Trophoblast cell (in vitro differentiated cells and primary cell): ENCODE results near the gene COL4A1. TPM values are rescaled to one million over a fixed set of nuclear protein-coding genes. Genes with fewer than 3 reads are reported as not detected.
A peak's percentile ranks its signal among the peaks of the same experiment; 100 is the strongest.

ENCODE experiments used
- DNase-seq, 2 donors: peaks; one replicate each; pipeline ENCODE4 v3.0.0-alpha.2; 2016
- H2AFZ ChIP-seq: 2 replicates; pipeline ENCODE4 v1.6.1; 2013; ENCODE audit warnings: low read length, moderate library complexity, mild to moderate bottlenecking; ENCODE audit not compliant: insufficient read depth, poor library complexity
- H2AK5ac ChIP-seq: 2 replicates; pipeline ENCODE4 v1.6.1; 2013; ENCODE audit warnings: mild to moderate bottlenecking, low read length
- H2BK120ac ChIP-seq: 2 replicates; pipeline ENCODE4 v1.6.1; 2013; ENCODE audit warnings: low read length, mild to moderate bottlenecking, moderate library complexity; ENCODE audit not compliant: insufficient read depth, poor library complexity
- H2BK12ac ChIP-seq: 2 replicates; pipeline ENCODE4 v1.6.1; 2013; ENCODE audit warnings: mild to moderate bottlenecking, low read length, moderate library complexity
- H2BK5ac ChIP-seq: 2 replicates; pipeline ENCODE4 v1.6.1; 2013; ENCODE audit warnings: low read length, low read depth, moderate library complexity, mild to moderate bottlenecking; ENCODE audit not compliant: poor library complexity
- H3K14ac ChIP-seq: 2 replicates; pipeline ENCODE4 v1.6.1; 2013; ENCODE audit warnings: mild to moderate bottlenecking, low read length
- H3K18ac ChIP-seq: 2 replicates; pipeline ENCODE4 v1.6.1; 2013; ENCODE audit warnings: mild to moderate bottlenecking, low read length
- H3K23ac ChIP-seq: 2 replicates; pipeline ENCODE4 v1.6.1; 2013; ENCODE audit warnings: low read length
- H3K27ac ChIP-seq: 2 replicates; pipeline ENCODE4 v1.5.1; 2013; ENCODE audit warnings: low read depth, mild to moderate bottlenecking, inconsistent platforms, low read length, moderate library complexity
- H3K27me3 ChIP-seq: 2 replicates; pipeline ENCODE4 v1.6.1; 2013; ENCODE audit warnings: inconsistent platforms, mild to moderate bottlenecking, low read length, moderate library complexity; ENCODE audit not compliant: insufficient read depth
- H3K36me3 ChIP-seq, 2 experiments: 1 replicate in 1 of 2; 2 replicates in 1 of 2; pipeline ENCODE4 v1.6.1; 2013; ENCODE audit warnings: low read length in 2 of 2, mild to moderate bottlenecking in 2 of 2, moderate library complexity in 1 of 2; ENCODE audit not compliant: insufficient read depth in 2 of 2, control insufficient read depth in 1 of 2
- H3K4ac ChIP-seq: 2 replicates; pipeline ENCODE4 v1.6.1; 2013; ENCODE audit warnings: low read depth, mild to moderate bottlenecking, low read length, moderate library complexity
- H3K4me1 ChIP-seq, 2 experiments: 1 replicate in 1 of 2; 2 replicates in 1 of 2; pipeline ENCODE4 v1.6.1; 2013; ENCODE audit warnings: low read length in 2 of 2, mild to moderate bottlenecking in 2 of 2, moderate library complexity in 1 of 2; ENCODE audit not compliant: insufficient read depth in 2 of 2, control insufficient read depth in 1 of 2
- H3K4me2 ChIP-seq: 2 replicates; pipeline ENCODE4 v1.6.1; 2013; ENCODE audit warnings: inconsistent platforms, mild to moderate bottlenecking, low read length, moderate library complexity
- H3K4me3 ChIP-seq: 2 replicates; pipeline ENCODE4 v1.5.1; 2013; ENCODE audit warnings: mild to moderate bottlenecking, low read depth, low read length, inconsistent platforms
- H3K79me1 ChIP-seq: one replicate; pipeline ENCODE4 v1.6.1; 2013; ENCODE audit warnings: low read length
- H3K79me2 ChIP-seq: 2 replicates; pipeline ENCODE4 v1.6.1; 2013; ENCODE audit warnings: low read length, mild to moderate bottlenecking; ENCODE audit not compliant: control insufficient read depth, insufficient read depth, poor library complexity
- H3K9ac ChIP-seq: 2 replicates; pipeline ENCODE4 v1.6.1; 2013; ENCODE audit warnings: mild to moderate bottlenecking, low read length
- H3K9me3 ChIP-seq: 2 replicates; pipeline ENCODE4 v1.6.1; 2013; ENCODE audit warnings: low read depth, mild to moderate bottlenecking, control low read depth, inconsistent platforms, low read length; ENCODE audit not compliant: insufficient read depth
- H4K12ac ChIP-seq: 2 replicates; pipeline ENCODE4 v1.6.1; 2013; ENCODE audit warnings: low read depth, mild to moderate bottlenecking, low read length, moderate library complexity
- H4K8ac ChIP-seq: 2 replicates; pipeline ENCODE4 v1.6.1; 2013; ENCODE audit warnings: low read depth, mild to moderate bottlenecking, low read length, moderate library complexity
- H4K91ac ChIP-seq: one replicate; pipeline ENCODE4 v1.6.1; 2013; ENCODE audit warnings: low read depth, mild to moderate bottlenecking, low read length, moderate library complexity
- WGBS: extraction: QIAGEN DNeasy Blood & Tissue Kit; methylation state at CpG from one replicate; pipeline ENCODE4 v1.1.7; 2013; ENCODE audit warnings: missing lambda C conversion rate; ENCODE audit not compliant: insufficient read length, insufficient coverage; ENCODE audit errors: extremely low coverage; 5-methylcytosine and 5-hydroxymethylcytosine counted together
- polyA plus RNA-seq: library from polyadenylated mRNA; stranded (reverse); fragments of 200-250 nt; gene quantifications from 2 replicates; pipeline ENCODE4 v1.2.3, GENCODE V29; 2013

Gene COL4A1
- 445 and 497 TPM in 2 replicates for polyA plus RNA-seq

DNA sequence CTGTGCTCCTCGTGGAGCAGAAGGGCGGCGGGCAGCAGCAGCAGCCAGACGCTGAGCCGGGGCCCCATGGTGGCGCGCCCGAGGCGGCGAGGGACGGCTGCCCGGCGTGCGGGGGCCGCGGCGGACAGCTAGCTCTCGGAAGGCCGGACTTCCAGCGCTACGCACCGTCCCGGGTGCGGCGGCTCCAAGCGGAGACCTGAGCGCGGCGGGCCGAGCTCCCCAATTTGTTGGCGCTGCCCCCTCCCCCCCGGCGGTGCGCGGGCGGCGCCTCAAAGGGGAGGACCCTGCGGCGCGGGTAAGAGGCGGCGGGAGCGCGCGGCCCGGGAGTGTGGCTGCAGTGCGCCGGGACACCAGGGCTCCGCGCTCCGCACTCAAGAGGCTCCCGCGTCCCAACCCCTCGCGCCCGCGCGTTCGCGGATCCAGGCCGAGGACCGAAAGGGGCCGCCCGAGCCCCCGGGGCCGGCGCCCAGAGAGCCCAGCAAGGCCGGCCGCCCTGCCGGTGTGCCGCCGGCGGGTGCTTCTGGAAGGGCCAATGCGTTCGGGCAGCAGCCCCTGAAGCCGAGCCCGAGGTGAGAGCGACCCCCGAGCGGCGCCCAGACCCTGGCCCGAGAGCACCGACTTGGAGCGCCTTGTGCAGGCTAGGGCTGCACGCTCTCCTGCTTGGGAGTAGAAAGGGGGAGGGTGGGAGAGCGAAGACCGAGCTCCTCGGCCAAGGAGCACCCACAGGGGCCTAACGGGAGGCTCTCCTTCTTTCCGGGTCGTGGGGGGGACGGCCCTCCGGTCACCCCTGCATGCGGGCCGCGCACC is at the start of gene COL4A1, which contains the start of gene COL4A2:
TSS of gene COL4A1 (minus strand) at position 198 of the 807 bp plus-strand sequence. CDS start at position 68, 130 bp downstream.
TSS of gene COL4A2 (plus strand) at position 325 of the 807 bp plus-strand sequence. CDS start 620 bp downstream, outside the sequence.
- H3K79me1 ChIP-seq = peaks cover 45% of the 10 kb centered on the region
- H2BK12ac ChIP-seq = peak within 1 kb of the TSS; percentile 47
- peak within 1 kb of the TSS; percentile 49 for H4K12ac ChIP-seq
- H3K9ac ChIP-seq = peak within 1 kb of the TSS; percentile 94
- H3K79me2 ChIP-seq = peaks cover 43% of the 10 kb centered on the region
- H3K4ac ChIP-seq = peak within 1 kb of the TSS; percentile 84
- peaks cover 18 to 35% of the 10 kb centered on the region in 2 experiments for H3K36me3 ChIP-seq
- peak within 1 kb of the TSS; percentile 78 for H4K91ac ChIP-seq
- no peaks in the 10 kb centered on the region for H3K27me3 ChIP-seq
- H3K27ac ChIP-seq = peak within 1 kb of the TSS; percentile 66
- no CpG with 5 or more reads among the region's 96 CpGs for WGBS
- DNase-seq = peak; percentile 25 to 69
- peak within 1 kb of the TSS; percentile 60 for H2BK120ac ChIP-seq
- H2BK5ac ChIP-seq = peak within 1 kb of the TSS; percentile 93
- H3K9me3 ChIP-seq = no peaks in the 10 kb centered on the region
- H3K4me3 ChIP-seq = peak within 1 kb of the TSS; percentile 93
- H3K18ac ChIP-seq = peak within 1 kb of the TSS; percentile 81
- peak within 1 kb of the TSS; percentile 74 for H2AFZ ChIP-seq
- peak within 1 kb of the TSS; percentile 64 for H4K8ac ChIP-seq
- H3K23ac ChIP-seq = peak within 1 kb of the TSS; percentile 18
- H2AK5ac ChIP-seq = peak within 1 kb of the TSS; percentile 63
- H3K14ac ChIP-seq = peak within 1 kb of the TSS; percentile 89
- H3K4me2 ChIP-seq = peak within 1 kb of the TSS; percentile 72
- H3K4me1 ChIP-seq = peaks cover 34 to 43% of the 10 kb centered on the region in 2 experiments

DNA sequence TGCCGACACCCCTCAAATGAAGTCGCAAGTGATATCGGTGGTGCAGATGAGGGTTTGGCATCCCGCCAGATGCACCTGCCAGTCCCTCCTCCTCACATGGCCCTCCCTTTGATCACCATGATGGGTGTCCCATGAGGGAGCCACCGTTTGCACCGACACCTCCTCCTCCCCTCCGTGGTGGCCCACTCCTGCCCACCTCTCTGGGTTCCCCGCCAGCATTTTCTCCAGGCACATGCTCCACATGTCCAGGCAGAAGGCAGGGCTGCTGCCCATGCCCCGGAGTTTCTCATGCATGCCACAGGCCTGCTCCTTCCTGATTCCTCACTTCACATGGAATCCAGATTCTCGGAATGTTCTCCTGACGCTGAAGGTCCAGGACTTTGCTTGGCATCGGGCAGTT is 49.4 kb upstream of the COL4A1 start:
- Histone ChIP-seq H3K4me1 (peaks cover 17 to 34% of the 10 kb centered on the region in 2 experiments), H3K18ac (peak overlapping the region; percentile 22), H3K9me3 (no peaks in the 10 kb centered on the region), H2AK5ac (no peak overlapping the region), H2BK12ac (no peak overlapping the region), H4K91ac (no peak overlapping the region), H3K9ac (no peak overlapping the region), H2BK5ac (no peak overlapping the region), H2BK120ac (no peak overlapping the region), H3K27me3 (no peaks in the 10 kb centered on the region), H3K4me3 (no peak overlapping the region), H3K79me2 (peaks cover 4% of the 10 kb centered on the region), H3K4ac (no peak overlapping the region), H3K79me1 (peaks cover 7% of the 10 kb centered on the region), H3K27ac (no peak overlapping the region), H3K14ac (no peak overlapping the region), H3K36me3 (peaks cover 15 to 29% of the 10 kb centered on the region in 2 experiments), H3K23ac (no peak overlapping the region), H3K4me2 (no peak overlapping the region), H4K8ac (no peak overlapping the region), H4K12ac (no peak overlapping the region), H2AFZ (no peak overlapping the region)
- peak in 1 of 2 donors; percentile 54 for DNase-seq
- no CpG with 5 or more reads among the region's 12 CpGs for WGBS

DNA sequence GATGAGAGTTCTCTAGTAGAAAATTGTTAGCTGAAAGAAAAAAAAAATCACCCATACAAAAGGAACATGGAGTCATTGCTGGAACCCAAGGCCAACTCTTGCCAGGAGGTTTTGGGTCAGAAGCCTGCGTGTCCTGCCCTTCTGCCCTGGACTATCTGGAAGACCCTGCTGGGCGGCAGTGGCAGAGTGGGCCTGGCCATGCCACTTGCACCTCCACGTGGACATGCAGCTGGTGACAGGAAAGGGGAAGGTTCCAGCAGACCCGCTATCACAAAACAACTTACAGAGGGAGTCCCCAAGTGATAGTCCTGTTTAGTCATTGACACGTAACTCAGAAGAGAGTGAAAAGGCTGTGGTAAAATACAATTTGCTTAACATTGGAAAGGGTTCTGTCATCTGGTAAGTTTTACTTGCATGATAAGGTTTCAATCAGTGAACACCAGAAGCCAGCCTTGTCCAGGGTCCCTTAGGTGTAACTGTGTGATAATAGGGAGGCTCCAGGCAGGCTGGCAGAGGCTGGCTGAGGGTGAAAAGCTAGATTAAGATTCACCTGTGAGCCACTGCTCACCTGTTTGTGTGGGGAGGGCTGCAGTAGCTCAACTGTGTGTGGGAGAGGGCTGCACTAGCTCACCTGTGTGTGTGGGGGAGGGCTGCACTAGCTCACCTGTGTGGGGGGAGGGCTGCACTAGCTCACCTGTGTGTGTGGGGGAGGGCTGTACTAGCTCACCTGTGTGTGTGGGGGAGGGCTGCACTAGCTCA is 47.9 kb upstream of the COL4A1 start:
- Histone ChIP-seq H3K18ac (peak overlapping the region; percentile 8), H2BK5ac (no peak overlapping the region), H3K79me1 (peaks cover 14% of the 10 kb centered on the region), H3K4me1 (peaks cover 24 to 41% of the 10 kb centered on the region in 2 experiments), H2AFZ (no peak overlapping the region), H2BK120ac (no peak overlapping the region), H3K27ac (no peak overlapping the region), H3K4me2 (no peak overlapping the region), H3K9me3 (no peaks in the 10 kb centered on the region), H2AK5ac (no peak overlapping the region), H3K9ac (no peak overlapping the region), H2BK12ac (no peak overlapping the region), H4K12ac (no peak overlapping the region), H4K8ac (no peak overlapping the region), H3K4me3 (no peak overlapping the region), H3K36me3 (peaks cover 10 to 24% of the 10 kb centered on the region in 2 experiments), H3K4ac (no peak overlapping the region), H3K23ac (no peak overlapping the region), H3K14ac (no peak overlapping the region), H4K91ac (no peak overlapping the region), H3K27me3 (no peaks in the 10 kb centered on the region), H3K79me2 (peaks cover 6% of the 10 kb centered on the region)
- DNase-seq = no peak
- WGBS = no CpG with 5 or more reads among the region's 5 CpGs

DNA sequence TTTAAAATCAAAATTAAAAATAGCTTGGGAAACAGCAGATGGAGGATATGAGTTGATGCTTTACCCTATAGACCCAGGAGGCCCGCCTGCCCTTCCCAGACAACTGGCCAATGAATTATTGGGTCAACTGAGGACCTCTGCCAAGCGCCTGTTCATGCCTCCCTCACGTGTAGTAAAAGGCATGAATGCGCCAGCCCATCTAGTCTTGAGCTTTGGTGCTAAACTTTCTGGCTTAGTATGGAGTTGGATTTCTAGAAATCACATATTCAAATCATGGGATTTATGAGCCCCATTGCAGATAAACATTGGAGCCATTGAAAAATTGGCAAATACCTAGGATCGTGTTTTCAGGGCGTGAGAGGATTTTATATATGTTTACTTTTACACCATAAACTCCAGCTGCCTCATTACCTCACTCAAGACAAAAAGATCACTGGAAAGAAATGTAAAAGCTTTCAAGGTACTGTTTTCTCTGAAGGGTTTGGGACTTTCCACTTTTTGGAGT is 47.2 kb upstream of the COL4A1 start:
- no peaks in the 10 kb centered on the region for H3K27me3 ChIP-seq
- no peak overlapping the region for H2AFZ ChIP-seq
- no peak overlapping the region for H3K4ac ChIP-seq
- H3K14ac ChIP-seq = no peak overlapping the region
- H3K9ac ChIP-seq = no peak overlapping the region
- H3K18ac ChIP-seq = no peak overlapping the region
- no peak overlapping the region for H3K4me2 ChIP-seq
- H2BK12ac ChIP-seq = no peak overlapping the region
- H3K79me2 ChIP-seq = peaks cover 6% of the 10 kb centered on the region
- H3K9me3 ChIP-seq = no peaks in the 10 kb centered on the region
- WGBS = no CpG with 5 or more reads among the region's 6 CpGs
- peaks cover 10 to 23% of the 10 kb centered on the region in 2 experiments for H3K36me3 ChIP-seq
- no peak overlapping the region for H4K91ac ChIP-seq
- H2BK5ac ChIP-seq = no peak overlapping the region
- no peak overlapping the region for H3K23ac ChIP-seq
- no peak overlapping the region for H4K8ac ChIP-seq
- H2BK120ac ChIP-seq = no peak overlapping the region
- no peak for DNase-seq
- H3K4me1 ChIP-seq = peaks cover 26 to 41% of the 10 kb centered on the region in 2 experiments
- H4K12ac ChIP-seq = no peak overlapping the region
- no peak overlapping the region for H2AK5ac ChIP-seq
- no peak overlapping the region for H3K27ac ChIP-seq
- peaks cover 18% of the 10 kb centered on the region for H3K79me1 ChIP-seq
- no peak overlapping the region for H3K4me3 ChIP-seq
